MM.1S (cell line): Measurements from ENCODE around the gene CD8B.
A peak's percentile ranks its signal among the peaks of the same experiment; 100 is the strongest.

Experiments used
- DNase-seq: peaks from one replicate; pipeline ENCODE4 v3.0.0-alpha.2; 2015
- H2AFZ ChIP-seq: fragments of 300-600 bp; sonication (generic); 2 replicates; pipeline ENCODE4 v1.6.0; 2016; ENCODE audit warnings: antibody characterized with exemption, low read length
- H3F3A ChIP-seq: fragments of 300-600 bp; sonication (generic); 2 replicates; pipeline ENCODE4 v1.6.1; 2016; ENCODE audit warnings: mild to moderate bottlenecking, antibody characterized with exemption, low read length, moderate library complexity, mixed read lengths; ENCODE audit not compliant: insufficient read depth
- H3K27ac ChIP-seq: fragments of 300-600 bp; sonication (generic); 2 replicates; pipeline ENCODE4 v1.5.1; 2016; ENCODE audit warnings: mild to moderate bottlenecking, low read length
- H3K27me3 ChIP-seq: fragments of 300-600 bp; sonication (generic); replicated peaks from 2 replicates; pipeline ENCODE4 v1.6.0; 2016; ENCODE audit warnings: low read length; ENCODE audit not compliant: insufficient read depth
- H3K36me3 ChIP-seq: fragments of 300-600 bp; sonication (generic); replicated peaks from 2 replicates; pipeline ENCODE4 v1.6.1; 2016; ENCODE audit warnings: mild to moderate bottlenecking, low read length, mixed read lengths; ENCODE audit not compliant: insufficient read depth
- H3K4me1 ChIP-seq: fragments of 300-600 bp; sonication (generic); 2 replicates; pipeline ENCODE4 v1.6.1; 2016; ENCODE audit warnings: low read length, mixed read lengths
- H3K4me2 ChIP-seq: fragments of 300-600 bp; sonication (generic); 2 replicates; pipeline ENCODE4 v1.6.0; 2016; ENCODE audit warnings: low read depth, low read length
- H3K4me3 ChIP-seq: fragments of 300-600 bp; sonication (generic); 2 replicates; pipeline ENCODE4 v1.5.1; 2016; ENCODE audit warnings: low read length, mixed read lengths
- H3K79me2 ChIP-seq: fragments of 300-600 bp; sonication (generic); 2 replicates; pipeline ENCODE4 v1.6.1; 2016; ENCODE audit warnings: mixed run types, low read length, mixed read lengths
- H3K9ac ChIP-seq: fragments of 300-600 bp; sonication (generic); 2 replicates; pipeline ENCODE4 v1.6.1; 2016; ENCODE audit warnings: low read length, mixed read lengths
- H3K9me2 ChIP-seq: fragments of 300-600 bp; sonication (generic); replicated peaks from 2 replicates; pipeline ENCODE4 v1.6.1; 2016; ENCODE audit warnings: mild to moderate bottlenecking, low read length, mixed read lengths; ENCODE audit not compliant: insufficient read depth
- H3K9me3 ChIP-seq: fragments of 300-600 bp; sonication (generic); replicated peaks from 2 replicates; pipeline ENCODE4 v1.6.1; 2016; ENCODE audit warnings: mild to moderate bottlenecking, low read length, mixed read lengths; ENCODE audit not compliant: insufficient read depth
- H4K20me1 ChIP-seq: fragments of 300-600 bp; sonication (generic); 2 replicates; pipeline ENCODE4 v1.6.1; 2016; ENCODE audit warnings: mild to moderate bottlenecking, low read length, moderate library complexity, mixed read lengths; ENCODE audit not compliant: insufficient read depth
- CTCF ChIP-seq: fragments of 300-600 bp; sonication (generic); IDR thresholded peaks from 2 replicates; pipeline ENCODE4 v1.5.1; 2016; ENCODE audit warnings: antibody characterized with exemption, low read length, mixed read lengths
- EZH2 ChIP-seq: fragments of 300-600 bp; sonication (generic); optimal IDR thresholded peaks from 2 replicates; pipeline ENCODE3; 2017; ENCODE audit warnings: low read depth, mild to moderate bottlenecking, antibody characterized with exemption, low read length, mixed read lengths
- EZH2phosphoT487 ChIP-seq: fragments of 300-600 bp; sonication (generic); IDR thresholded peaks from 2 replicates; pipeline ENCODE4 v1.6.1; 2018; ENCODE audit warnings: antibody characterized with exemption, low read length

Gene CD8B

DNA sequence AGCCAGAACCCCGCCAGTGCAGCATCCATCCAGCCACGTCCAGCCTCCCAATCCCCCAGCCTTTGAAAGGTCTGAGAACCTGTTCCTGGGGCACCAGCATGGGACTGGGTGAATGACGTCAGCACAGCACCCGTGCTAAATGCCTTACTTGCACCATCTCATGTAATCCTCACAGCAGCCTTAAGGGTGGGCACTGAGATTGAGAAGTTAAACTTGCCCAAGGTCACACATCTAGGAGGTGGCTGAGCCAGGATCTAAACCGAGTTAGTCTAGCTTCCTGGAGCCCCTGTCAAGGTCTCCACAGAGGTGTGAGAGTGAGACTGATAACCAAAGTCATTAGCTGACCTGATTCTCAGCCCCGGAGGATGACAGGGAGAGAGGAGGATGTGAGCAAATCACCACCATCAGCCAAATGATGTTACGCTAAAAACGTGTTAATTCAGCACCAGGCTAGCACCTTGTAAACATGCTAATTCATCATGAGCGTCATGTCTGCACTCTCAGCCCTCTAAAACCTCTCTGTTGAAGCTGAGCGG lies 75.6 kb downstream of the CD8B start:
- no peak overlapping the region for H3K9ac ChIP-seq
- H3K4me1 ChIP-seq, result peaks cover 9% of the 10 kb centered on the region; the same call in 1 of the 2 replicates
- no peaks in the 10 kb centered on the region for H3K9me3 ChIP-seq
- H4K20me1 ChIP-seq, result no peaks in the 10 kb centered on the region
- peaks cover 9% of the 10 kb centered on the region for H3F3A ChIP-seq
- TF ChIP-seq EZH2, result no peak
- no peak for TF ChIP-seq CTCF
- no peak for TF ChIP-seq EZH2phosphoT487
- peaks cover 11% of the 10 kb centered on the region; the same call in 1 of the 2 replicates for H3K27me3 ChIP-seq
- no peak overlapping the region for H2AFZ ChIP-seq
- H3K27ac ChIP-seq, result no peak overlapping the region
- DNase-seq, result no peak
- no peaks in the 10 kb centered on the region for H3K79me2 ChIP-seq
- no peak overlapping the region for H3K4me2 ChIP-seq
- H3K9me2 ChIP-seq, result no peaks in the 10 kb centered on the region
- no peak overlapping the region for H3K4me3 ChIP-seq
- no peaks in the 10 kb centered on the region for H3K36me3 ChIP-seq

GRCh38 chr2:86785456-86785855 lies 76.2 kb downstream of the CD8B start:
- H3K4me2 ChIP-seq, result no peak overlapping the region
- no peak for TF ChIP-seq EZH2phosphoT487
- no peak for TF ChIP-seq EZH2
- no peak for TF ChIP-seq CTCF
- peaks cover 9% of the 10 kb centered on the region for H3F3A ChIP-seq
- DNase-seq, result no peak
- H3K27me3 ChIP-seq, result peaks cover 7% of the 10 kb centered on the region; the same call in 1 of the 2 replicates
- H4K20me1 ChIP-seq, result no peaks in the 10 kb centered on the region
- no peak overlapping the region for H3K9ac ChIP-seq
- no peak overlapping the region for H3K4me3 ChIP-seq
- H3K4me1 ChIP-seq, result peaks cover 9% of the 10 kb centered on the region; the same call in 1 of the 2 replicates
- no peaks in the 10 kb centered on the region for H3K79me2 ChIP-seq
- no peaks in the 10 kb centered on the region for H3K9me2 ChIP-seq
- H2AFZ ChIP-seq, result no peak overlapping the region
- H3K36me3 ChIP-seq, result no peaks in the 10 kb centered on the region
- H3K9me3 ChIP-seq, result no peaks in the 10 kb centered on the region
- no peak overlapping the region for H3K27ac ChIP-seq

DNA sequence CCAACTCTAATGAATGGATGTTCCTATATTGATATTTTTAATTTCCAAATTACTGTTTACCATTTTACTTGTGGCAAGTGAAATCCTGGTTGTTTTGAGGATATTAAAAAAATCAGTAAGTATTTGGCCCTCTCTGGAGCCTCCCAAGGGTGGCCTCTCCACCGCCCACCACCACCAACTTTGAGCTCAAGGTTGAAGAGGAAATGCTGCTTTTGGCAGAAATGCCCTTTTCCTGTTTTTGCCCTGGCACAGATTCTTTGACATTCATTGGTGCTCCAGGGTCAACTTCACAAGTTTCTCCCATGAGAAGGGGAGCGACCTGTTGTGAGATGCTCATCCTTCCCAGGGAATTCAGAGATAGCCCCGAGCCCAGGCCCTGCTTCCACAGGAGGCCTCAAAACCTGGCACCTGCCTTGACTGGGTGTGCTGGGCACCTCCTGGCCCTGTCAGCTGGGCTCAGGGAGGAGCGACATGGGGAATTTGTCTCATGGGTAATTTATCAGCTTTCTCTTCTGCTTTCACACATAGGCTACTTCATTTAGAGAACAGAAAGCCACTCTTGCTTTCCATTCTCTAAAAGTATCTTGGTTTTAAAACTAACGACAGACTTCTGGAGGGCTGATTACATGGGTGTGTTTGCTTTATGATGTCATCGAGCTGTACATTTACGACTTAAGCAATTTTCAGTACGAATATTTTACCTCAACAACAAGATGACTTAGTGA lies 77.9 kb downstream of the CD8B start:
- peaks cover 9% of the 10 kb centered on the region; the same call in 1 of the 2 replicates for H3K4me1 ChIP-seq
- H3K79me2 ChIP-seq, result no peaks in the 10 kb centered on the region
- TF ChIP-seq EZH2 (no peak), EZH2phosphoT487 (no peak), CTCF (no peak)
- no peak overlapping the region for H2AFZ ChIP-seq
- H4K20me1 ChIP-seq, result no peaks in the 10 kb centered on the region
- H3K4me2 ChIP-seq, result peak overlapping the region; percentile 20; the same call in 1 of the 2 replicates
- no peak overlapping the region for H3K9ac ChIP-seq
- no peaks in the 10 kb centered on the region for H3K36me3 ChIP-seq
- no peaks in the 10 kb centered on the region for H3K9me3 ChIP-seq
- DNase-seq, result peak; percentile 40
- no peaks in the 10 kb centered on the region for H3K27me3 ChIP-seq
- no peaks in the 10 kb centered on the region for H3K9me2 ChIP-seq
- no peak overlapping the region for H3K4me3 ChIP-seq
- H3K27ac ChIP-seq, result peak overlapping the region; percentile 2; the same call in 1 of the 2 replicates
- H3F3A ChIP-seq, result peaks cover 9% of the 10 kb centered on the region
